GM23338 (cell line): Measurements from ENCODE around the gene CAPN1.

Experiments used
- CTCF ChIP-seq, 2 experiments: fragments of 200-600 bp in 1 of 2; sonication (generic) in 1 of 2; conservative IDR thresholded peaks; 2 replicates each; pipeline versions ENCODE4 v1.5.1 to v1.6.1; 2016 to 2017; ENCODE audit warnings: antibody characterized with exemption in 2 of 2, low read depth in 2 of 2, mild to moderate bottlenecking in 2 of 2, moderate library complexity in 1 of 2
- EZH2 ChIP-seq: fragments of 200-600 bp; sonication (generic); IDR thresholded peaks from one replicate; pipeline ENCODE4 v1.8.0; 2017; ENCODE audit warnings: antibody characterized with exemption, mild to moderate bottlenecking, low read depth; ENCODE audit not compliant: unreplicated experiment
- EZH2phosphoT487 ChIP-seq: fragments of 200-600 bp; sonication (generic); IDR thresholded peaks from one replicate; pipeline ENCODE4 v1.8.1; 2018; ENCODE audit warnings: antibody characterized with exemption; ENCODE audit not compliant: unreplicated experiment
- POLR2AphosphoS5 ChIP-seq: IDR thresholded peaks from 2 replicates; pipeline ENCODE4 v1.6.1; 2016; ENCODE audit warnings: antibody characterized with exemption, low read depth

- TF ChIP-seq CTCF (conservative IDR thresholded peaks at IDR 0.05; ENCODE audit: low read depth in 2 of 2) (no peak), POLR2AphosphoS5 (no peak), EZH2 (no peak), EZH2phosphoT487 (no peak)
These were observed 39.7 kb upstream of the CAPN1 start for GRCh38 chr11:65141896-65142494.
